NCI-H1092 (cell line): ENCODE data around the gene DNM3.
A peak's percentile ranks its signal among the peaks of the same experiment; 100 is the strongest.
"Not testable (repeated sequence)": the region's sequence is repeated elsewhere in the genome, so short reads cannot be mapped to it uniquely, and the experiment has no call there.

Experiments used
- DNase-seq: peaks from one replicate; lab custom pipeline; 2025; lab: John Stamatoyannopoulos, UW

The DNM3 gene

DNA sequence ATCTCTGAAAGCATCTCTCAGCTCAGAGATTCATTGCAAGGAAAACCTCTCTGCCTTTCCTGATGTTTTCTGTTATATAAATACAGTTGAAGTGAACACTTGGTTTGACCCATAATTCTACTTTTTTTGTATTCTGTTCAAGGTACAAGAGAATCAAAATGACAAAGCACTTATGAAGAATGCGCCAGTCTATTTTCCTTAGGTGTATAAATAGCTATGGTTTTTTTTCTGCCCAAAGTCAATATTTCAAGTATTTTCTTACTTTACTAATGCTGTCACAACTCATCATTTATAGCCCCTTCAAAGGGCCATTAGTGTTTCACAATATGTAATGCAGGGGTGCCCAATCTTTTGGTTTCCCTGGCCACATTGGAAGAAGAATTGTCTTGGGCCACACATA is 436.7 kb downstream of the DNM3 start:
- DNase-seq, result no peak

DNA sequence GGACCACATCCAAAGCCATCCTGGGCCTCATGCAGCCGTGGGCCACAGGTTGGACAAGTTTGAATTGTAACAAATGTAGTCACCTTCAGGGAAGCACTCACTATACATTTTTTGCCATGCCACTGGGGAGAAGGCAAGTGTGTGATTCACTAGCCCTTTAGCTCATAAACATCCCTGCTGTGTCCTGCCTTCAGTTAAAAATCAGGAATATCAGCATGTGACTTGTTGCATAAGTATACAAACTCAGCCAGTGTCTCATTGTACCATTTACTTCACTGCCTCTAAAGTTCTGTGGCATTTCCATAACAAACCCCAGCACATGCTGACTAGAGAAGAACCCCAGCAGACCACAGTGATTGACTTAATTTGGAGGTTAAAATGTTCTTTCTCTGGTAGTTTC is 437.2 kb downstream of the DNM3 start:
- DNase-seq, result no peak

DNA sequence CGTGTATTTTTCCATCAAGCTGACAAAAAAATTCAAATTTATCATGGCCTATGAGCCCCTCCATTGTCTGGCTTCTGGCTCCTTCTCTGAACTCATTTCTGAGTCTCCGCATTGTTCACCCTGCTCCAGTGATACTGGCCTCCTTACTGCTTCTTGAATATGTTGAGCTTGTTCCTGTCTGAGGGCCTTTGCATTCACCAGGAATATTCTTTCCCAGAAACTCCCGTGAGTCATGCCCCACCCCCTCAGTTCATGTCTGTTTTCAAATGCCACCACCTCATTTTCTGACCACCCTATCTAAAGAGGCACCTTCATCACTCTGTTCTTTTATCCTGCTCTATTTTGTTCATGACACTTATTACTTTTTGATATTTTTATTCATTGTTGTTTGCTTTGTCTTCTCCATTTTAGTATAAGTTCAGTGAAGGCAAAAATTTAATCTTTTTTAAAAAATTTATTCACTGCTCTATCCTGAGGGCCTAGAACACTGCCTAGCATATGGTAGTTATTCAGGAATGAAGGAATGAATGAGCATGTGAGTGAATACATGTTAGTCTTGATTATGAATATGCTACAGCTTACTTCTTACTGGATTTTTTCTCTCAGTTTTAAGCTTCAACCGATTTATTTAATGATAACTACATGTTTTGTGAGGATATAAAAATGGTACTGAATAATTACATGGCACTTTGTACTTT is 438.8 kb downstream of the DNM3 start:
- DNase-seq, result no peak

GRCh38 chr1:172283766-172284165 is 442.5 kb downstream of the DNM3 start:
- DNase-seq, result no peak

GRCh38 chr1:172286629-172287076 is 445.4 kb downstream of the DNM3 start:
- no peak for DNase-seq

- no peak for DNase-seq
These were observed 445.9 kb downstream of the DNM3 start for GRCh38 chr1:172287208-172287607.

DNA sequence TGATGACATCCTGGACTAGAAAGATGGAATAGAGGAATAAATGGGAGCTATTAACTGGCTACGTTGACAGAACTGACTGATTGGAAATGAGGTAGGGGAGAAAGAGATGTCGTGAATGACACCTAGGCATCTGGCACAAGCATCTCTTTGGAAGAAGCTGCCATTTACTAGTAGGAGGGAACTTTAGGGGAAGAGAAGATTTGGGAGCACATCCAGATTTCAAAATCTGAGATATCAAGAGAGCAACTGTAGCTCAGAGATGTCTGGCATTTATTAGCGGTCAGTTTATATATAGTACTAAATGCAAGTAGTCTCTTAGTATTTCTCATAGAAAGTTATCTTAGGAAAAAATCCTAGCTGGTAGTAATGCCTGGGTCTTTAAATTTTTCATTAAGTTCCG is 447.3 kb downstream of the DNM3 start:
- no peak for DNase-seq

- no peak for DNase-seq
These were observed 448.1 kb downstream of the DNM3 start for GRCh38 chr1:172289448-172289847.

GRCh38 chr1:172292840-172293239 is 451.5 kb downstream of the DNM3 start:
- no peak for DNase-seq

- no peak for DNase-seq
These were observed 452.1 kb downstream of the DNM3 start for GRCh38 chr1:172293429-172293828.

GRCh38 chr1:172298141-172298540 is 456.8 kb downstream of the DNM3 start:
- no peak for DNase-seq

DNA sequence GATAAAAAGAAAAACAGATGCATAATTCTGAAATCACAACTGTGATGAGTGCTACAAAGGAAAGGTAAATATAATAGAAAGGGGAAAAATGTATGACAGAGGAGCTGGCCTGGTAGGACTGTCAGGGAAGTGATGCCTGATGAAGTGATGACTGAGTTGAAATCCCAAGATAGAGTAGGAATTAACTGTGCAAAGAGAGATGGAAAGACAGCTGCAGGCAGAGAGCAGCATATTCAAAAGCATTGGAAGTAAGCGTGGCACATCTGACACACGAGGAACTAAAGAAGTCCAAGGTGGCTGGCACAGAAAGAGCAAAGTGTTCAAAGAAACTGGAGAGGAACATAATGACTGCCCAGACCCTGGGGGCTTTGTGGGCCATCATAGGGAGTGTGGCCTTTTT is 457.6 kb downstream of the DNM3 start:
- no peak for DNase-seq

DNA sequence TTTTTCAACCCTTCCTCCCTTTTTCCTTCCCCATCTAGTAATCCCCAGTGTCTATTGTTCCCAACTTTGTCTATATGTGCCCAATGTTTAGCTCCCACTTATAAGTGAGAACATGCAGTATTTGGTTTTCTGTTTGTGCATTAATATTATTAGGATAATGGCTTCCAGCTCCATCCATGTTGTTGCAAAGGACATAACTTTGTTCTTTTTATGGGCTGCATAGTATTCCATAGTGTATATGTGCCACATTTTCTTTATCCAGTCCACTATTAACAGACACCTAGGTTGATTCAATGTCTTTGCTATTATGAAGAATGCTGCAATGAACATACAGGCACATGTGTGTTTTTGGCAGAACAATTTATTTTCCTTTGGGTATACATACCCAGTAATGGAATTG is 458.2 kb downstream of the DNM3 start:
- no peak for DNase-seq

DNA sequence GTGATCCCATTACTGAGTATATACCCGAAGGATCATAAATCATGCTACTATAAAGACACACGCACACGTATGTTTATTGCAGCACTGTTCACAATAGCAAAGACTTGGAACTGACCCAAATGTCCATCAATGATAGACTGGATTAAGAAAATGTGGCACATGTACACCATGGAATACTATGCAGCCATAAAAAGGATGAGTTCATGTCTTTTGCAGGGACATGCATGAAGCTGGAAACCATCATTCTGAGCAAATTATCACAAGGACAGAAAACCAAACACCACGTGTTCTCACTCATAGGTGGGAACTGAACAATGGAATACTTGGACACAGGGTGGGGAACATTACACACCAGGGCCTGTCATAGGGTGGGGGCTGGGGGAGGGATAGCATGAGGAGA is 466.2 kb downstream of the DNM3 start:
- DNase-seq, result not testable (repeated sequence)

DNA sequence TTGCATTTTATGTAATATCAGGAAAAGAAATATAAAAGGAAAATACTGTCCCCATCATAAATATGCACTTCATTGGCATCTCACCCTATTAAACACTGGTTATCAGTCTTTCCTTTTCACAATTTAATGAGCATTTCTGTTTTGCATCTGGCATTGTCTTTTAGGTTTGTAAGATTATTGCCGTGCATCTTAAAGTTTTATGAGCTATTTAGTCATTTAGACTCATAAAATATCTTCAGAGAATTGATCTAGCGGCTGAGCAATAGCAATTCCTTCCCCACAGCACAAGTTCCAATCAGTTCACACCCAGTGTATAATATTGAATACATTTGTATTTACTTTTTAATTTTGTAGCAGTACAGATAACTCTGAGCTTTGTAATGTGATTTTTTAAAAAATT is 466.8 kb downstream of the DNM3 start:
- no peak for DNase-seq

DNA sequence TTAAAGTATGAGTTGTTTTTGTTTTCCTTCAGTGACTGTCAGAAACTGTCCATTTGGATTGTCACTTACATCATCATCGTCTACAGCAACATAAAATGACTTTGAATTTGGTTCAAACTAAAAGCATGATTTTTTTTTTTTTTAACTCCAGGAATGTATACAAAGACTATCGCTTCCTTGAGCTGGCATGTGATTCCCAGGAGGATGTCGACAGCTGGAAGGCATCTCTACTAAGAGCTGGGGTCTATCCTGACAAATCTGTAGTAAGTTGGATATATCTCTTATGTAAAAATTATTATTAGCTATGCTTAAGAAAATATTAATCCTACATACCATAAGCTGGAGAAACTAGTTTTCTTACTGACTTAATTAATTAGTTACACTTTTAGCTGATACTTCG is 467.3 kb downstream of the DNM3 start:
- DNase-seq, result no peak

DNA sequence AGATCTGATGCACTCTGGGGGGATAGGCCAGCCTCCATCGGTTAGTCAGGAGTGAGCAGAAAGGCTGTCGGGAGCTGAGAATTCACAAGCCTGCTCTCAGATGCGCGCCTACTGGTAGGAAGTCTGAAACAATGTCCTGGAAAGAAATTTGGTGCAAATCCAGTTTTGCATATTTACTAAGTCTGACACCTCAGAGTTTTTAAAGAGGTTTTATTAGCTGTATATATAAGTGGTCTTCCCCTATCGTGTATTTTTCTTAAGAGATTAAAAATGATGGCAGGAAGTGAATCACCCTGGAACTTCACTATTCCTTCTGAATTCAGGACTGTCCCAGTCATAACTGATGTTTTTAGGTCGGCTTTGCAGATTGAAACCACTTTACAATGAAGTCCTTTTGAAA is 479.4 kb downstream of the DNM3 start:
- DNase-seq, result no peak

DNA sequence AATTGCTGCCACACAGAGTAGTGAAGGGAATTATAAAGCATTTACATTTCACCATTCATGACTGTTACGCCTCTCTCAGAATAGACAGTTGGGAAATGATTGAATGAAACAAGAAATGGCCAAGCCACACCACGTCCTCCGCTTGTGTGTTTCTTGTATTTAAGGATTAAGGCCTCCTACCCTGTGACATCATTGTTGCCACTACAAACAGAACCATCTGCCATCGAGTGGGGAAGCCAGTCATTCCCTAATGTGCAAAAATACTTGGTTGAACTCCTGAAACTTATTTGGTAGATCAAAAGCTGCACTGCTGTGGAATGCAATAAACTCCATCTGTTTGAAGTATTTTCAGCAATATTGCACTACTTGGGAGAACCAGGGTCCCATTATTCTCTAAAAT is 480.2 kb downstream of the DNM3 start:
- no peak for DNase-seq

DNA sequence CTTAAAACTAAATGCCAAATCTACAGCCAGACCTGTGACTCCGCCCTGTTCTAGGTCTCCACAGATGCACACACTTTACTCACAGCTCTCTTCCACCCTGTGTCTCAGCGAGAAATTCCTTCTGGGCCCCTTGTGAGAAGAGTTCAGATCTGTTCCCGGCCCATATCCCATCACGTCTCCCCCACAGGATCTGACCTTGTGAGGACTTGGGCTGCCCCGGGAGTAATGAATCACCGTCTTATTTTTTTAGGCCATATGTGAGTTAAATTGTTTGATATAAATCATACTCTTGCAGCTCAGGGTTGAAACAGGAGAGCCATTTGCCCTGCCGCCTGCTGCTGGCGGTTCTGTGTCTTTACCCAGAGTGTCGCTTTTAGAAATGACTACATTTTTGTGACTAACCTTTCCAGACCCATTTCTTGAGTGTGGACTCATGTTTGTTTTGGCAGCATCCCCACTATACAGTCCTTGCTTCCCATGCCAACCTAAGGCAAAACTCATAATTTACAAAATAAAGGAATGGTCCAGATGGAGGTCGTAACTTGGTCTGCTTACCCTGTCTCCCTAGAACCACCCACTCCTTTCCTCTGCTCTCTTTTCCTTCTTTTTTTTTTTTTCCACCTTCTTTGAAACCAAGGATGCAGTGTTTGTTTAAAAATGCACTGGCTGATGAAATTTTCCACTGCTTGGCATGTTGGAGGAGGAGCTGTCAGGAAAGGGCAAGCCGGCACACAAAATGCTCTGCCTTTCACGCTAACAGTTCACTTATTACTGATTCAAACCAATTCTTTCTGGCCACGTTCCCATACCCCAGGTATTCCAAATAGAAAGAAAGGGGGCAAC is 481.1 kb downstream of the DNM3 start:
- peak; percentile 16 for DNase-seq

GRCh38 chr1:172323686-172324085 is 482.4 kb downstream of the DNM3 start:
- no peak for DNase-seq

DNA sequence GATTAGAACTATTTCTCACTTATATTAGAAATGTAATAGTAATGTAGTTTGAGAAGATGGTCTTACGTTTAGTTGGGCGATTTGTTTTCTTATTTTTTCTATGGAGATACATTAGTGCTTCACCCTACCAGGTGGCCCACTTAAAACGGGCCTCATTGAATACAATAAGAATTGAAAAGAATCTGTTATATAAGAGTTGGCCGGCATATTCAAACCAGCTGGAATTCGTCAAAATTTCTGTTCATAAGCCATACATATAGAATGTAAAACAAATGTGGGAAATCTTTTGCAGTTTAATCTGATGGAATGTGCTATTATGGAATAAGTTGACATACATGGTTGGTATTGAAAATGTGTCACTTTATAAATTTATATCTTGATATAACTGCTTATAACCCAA is 482.8 kb downstream of the DNM3 start:
- DNase-seq, result no peak

- DNase-seq, result no peak
These were observed 483.5 kb downstream of the DNM3 start for GRCh38 chr1:172324761-172325160.

- no peak for DNase-seq
These were observed 484.2 kb downstream of the DNM3 start for GRCh38 chr1:172325531-172325930.

DNA sequence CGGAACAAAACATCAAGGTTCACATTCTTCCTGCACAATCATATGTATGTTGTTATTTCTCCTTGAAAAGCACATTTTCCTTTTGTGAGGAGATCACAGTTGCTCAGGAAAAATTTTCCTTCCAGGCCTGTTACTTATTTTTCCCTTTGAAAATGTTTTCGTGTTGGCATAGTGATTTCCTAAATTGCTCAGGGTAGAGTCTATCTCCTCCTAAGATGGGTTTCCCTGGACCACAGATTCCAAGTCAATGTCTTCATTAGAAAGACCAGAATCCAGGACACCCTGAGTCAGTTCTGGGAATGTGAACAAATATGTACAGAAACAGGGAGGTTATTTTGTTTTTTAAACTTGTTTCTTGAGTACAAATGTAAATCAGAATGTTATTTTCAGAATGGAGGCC is 484.8 kb downstream of the DNM3 start:
- no peak for DNase-seq
